ENCODE measurements around the gene SELE.

SELE gene

GRCh38 chr1:169698976-169699375 lies 34.9 kb downstream of the SELE start:
- no peaks in the 10 kb centered on the region for H3K36me3 ChIP-seq
- H3K27me3 ChIP-seq: no peaks in the 10 kb centered on the region
- no peaks in the 10 kb centered on the region for H3K4me1 ChIP-seq
- no peaks in the 10 kb centered on the region for H3K9me3 ChIP-seq
- intact Hi-C loops (cut with DNase I; ENCODE audit: low total_unique reads): no loop called here
- no peak overlapping the region for H3K27ac ChIP-seq
- H3K4me3 ChIP-seq: no peak overlapping the region
- DNase-seq: no peak
- TF ChIP-seq, protein P1, sequence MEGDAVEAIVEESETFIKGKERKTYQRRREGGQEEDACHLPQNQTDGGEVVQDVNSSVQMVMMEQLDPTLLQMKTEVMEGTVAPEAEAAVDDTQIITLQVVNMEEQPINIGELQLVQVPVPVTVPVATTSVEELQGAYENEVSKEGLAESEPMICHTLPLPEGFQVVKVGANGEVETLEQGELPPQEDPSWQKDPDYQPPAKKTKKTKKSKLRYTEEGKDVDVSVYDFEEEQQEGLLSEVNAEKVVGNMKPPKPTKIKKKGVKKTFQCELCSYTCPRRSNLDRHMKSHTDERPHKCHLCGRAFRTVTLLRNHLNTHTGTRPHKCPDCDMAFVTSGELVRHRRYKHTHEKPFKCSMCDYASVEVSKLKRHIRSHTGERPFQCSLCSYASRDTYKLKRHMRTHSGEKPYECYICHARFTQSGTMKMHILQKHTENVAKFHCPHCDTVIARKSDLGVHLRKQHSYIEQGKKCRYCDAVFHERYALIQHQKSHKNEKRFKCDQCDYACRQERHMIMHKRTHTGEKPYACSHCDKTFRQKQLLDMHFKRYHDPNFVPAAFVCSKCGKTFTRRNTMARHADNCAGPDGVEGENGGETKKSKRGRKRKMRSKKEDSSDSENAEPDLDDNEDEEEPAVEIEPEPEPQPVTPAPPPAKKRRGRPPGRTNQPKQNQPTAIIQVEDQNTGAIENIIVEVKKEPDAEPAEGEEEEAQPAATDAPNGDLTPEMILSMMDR (IDR thresholded peaks at IDR 0.05): no peak

GRCh38 chr1:169697755-169698154 lies 36.1 kb downstream of the SELE start:
- no peaks in the 10 kb centered on the region for H3K36me3 ChIP-seq
- H3K4me1 ChIP-seq: no peaks in the 10 kb centered on the region
- H3K9me3 ChIP-seq: no peaks in the 10 kb centered on the region
- no peak overlapping the region for H3K27ac ChIP-seq
- DNase-seq: no peak
- H3K4me3 ChIP-seq: no peak overlapping the region
- TF ChIP-seq, protein P1 (IDR thresholded peaks at IDR 0.05): no peak
- intact Hi-C loops (cut with DNase I; ENCODE audit: low total_unique reads): no loop called here
- H3K27me3 ChIP-seq: no peaks in the 10 kb centered on the region

DNA sequence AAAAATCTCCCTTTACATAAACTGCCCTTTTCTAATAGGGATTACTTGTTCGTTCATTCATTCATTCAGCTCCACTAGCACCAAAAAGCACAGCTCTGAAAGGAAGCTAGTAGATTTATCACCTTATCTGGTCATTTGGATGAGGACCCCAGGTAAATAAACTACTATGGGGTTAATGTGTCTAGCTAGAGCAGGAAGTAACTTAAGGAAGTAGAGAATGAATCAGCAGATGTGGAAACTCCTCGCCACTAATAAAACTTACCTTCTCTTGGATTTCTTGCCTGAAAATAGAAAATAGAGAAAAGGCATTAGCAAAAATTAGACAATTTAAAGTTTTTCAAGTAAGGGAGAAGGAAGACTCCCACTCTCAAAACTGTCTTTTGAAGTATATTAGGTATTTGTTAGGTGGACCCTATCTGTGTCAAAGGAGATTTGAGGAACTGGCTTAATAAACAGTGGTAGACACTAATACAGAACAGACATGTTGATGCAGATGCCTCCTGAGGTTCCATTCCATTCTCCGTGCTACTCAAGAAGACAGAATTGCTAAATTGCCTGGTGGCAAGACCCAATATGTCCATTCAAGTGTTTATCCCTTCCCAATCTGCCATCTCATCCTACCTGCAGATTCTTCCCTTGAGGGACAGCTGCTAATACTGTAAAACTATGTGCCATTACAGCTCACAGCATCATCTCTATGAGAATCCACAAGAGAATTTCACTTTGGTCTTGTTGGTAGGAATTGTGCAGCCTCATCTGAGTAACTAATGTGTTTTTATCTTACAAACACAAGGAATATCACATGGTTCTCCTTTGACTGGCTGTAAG lies 37.4 kb downstream of the SELE start:
- DNase-seq: no peak
- no peak overlapping the region for H3K27ac ChIP-seq
- no peaks in the 10 kb centered on the region for H3K4me1 ChIP-seq
- no peaks in the 10 kb centered on the region for H3K36me3 ChIP-seq
- H3K27me3 ChIP-seq: no peaks in the 10 kb centered on the region
- intact Hi-C loops (cut with DNase I; ENCODE audit: low total_unique reads): no loop called here
- H3K4me3 ChIP-seq: no peak overlapping the region
- no peaks in the 10 kb centered on the region for H3K9me3 ChIP-seq
- TF ChIP-seq, protein P1 (IDR thresholded peaks at IDR 0.05): no peak

DNA sequence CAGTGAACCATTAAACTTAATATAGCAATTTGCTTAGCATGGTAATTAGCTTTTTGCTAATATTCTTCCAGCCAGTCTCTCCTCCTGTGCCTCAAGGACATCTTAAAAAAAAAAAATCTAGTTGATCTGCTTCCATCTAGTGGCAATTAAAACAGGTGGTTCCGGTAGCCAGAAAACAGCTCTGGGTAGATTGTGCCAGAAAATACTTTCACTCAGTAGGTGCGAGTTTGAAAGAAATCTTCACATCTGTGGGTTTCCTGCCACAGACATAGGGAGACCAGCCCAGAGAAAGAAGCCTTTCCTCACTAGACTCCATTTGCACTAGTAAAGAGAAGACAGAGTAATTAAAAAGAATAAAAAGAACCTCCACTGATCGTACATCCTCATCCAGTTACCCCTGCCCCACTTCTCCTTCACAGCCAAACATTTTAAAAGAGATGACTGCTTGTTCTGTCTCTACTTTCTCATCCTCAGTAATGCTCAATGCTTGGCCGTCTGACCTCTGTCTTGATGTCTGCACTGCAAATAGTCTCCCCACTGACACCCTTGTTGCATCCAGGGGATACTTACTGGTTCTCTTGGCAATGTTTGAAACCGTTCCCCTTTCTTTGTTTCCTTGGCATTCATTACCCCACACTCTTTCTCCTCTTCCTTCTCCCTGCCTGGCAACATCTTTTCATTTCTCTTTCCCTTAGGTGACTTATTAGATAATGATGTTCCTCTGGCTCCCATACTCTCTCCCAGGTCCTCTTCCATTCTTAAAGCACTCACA lies 39.4 kb downstream of the SELE start:
- Histone ChIP-seq H3K4me1 (no peaks in the 10 kb centered on the region), H3K27ac (no peak overlapping the region), H3K27me3 (no peaks in the 10 kb centered on the region), H3K36me3 (no peaks in the 10 kb centered on the region), H3K9me3 (no peaks in the 10 kb centered on the region), H3K4me3 (no peak overlapping the region)
- no peak for DNase-seq
- TF ChIP-seq, protein P1 (IDR thresholded peaks at IDR 0.05): no peak
- intact Hi-C loops (cut with DNase I; ENCODE audit: low total_unique reads): no loop called here

DNA sequence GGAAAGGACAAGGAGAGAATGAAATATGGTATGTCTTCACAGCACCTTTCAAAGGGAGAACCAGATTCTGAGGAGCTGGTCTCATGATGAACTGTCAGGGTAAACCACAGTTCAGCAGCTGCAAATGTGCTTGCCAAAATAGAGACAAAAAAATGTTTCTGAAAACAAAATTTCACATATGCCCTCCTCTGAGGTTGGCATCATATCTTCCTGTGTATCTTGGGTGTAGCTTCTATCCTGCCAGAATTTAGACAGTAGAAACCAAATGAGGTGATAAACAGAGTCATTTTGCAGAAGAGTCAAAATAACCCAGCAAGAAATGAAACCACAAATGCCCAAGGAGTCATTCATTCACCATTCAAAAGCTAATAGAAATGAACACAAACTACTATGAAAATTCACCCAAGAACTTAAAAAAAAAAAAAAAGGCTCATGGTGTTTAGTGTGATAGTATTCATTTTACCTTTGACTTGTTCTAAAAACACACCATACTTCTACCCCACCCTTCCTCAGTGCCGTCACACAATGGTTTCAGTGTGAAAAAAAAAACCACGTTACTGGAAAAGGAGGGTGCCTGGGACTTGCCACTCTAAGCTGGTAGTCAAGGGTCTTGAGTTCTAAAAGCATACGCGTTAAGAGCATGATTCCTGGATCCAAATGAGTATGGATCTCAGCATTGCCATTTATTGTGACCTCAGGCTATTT lies 41.0 kb downstream of the SELE start:
- H3K4me3 ChIP-seq: no peak overlapping the region
- H3K4me1 ChIP-seq: no peaks in the 10 kb centered on the region
- DNase-seq: no peak
- intact Hi-C loops (cut with DNase I; ENCODE audit: low total_unique reads): no loop called here
- TF ChIP-seq, protein P1 (IDR thresholded peaks at IDR 0.05): no peak
- H3K9me3 ChIP-seq: no peaks in the 10 kb centered on the region
- no peaks in the 10 kb centered on the region for H3K36me3 ChIP-seq
- H3K27me3 ChIP-seq: no peaks in the 10 kb centered on the region
- H3K27ac ChIP-seq: no peak overlapping the region
